ENCODE results near the gene MTX2. TPM values are rescaled to one million over a fixed set of nuclear protein-coding genes. Genes with fewer than 3 reads are reported as not detected.

MTX2 gene
- total and polyA plus RNA-seq, 5 donors from 2014 or later: 7.1 to 23.2 (median 21.8) TPM

- DNase-seq (no peak), ATAC-seq (ENCODE audit: low read depth in 2 of 2) (no peak)
- Histone ChIP-seq H3K27me3 (ENCODE audit: control insufficient read depth, insufficient read depth, low read length) (peaks cover 10% of the 10 kb centered on the region), H3K4me1 (ENCODE audit: control insufficient read depth, insufficient read depth, low read length, poor library complexity, severe bottlenecking) (no peaks in the 10 kb centered on the region), H3K27ac (ENCODE audit: insufficient read depth, low read length, poor library complexity, severe bottlenecking) (no peak overlapping the region), H3K9me3 (ENCODE audit: control insufficient read depth in 2 of 2, low read length in 2 of 2) (no peaks in the 10 kb centered on the region), H3K36me3 (ENCODE audit: control insufficient read depth, insufficient read depth, low read length) (no peaks in the 10 kb centered on the region), H3K4me3 (ENCODE audit: low read depth, low read length) (no peak overlapping the region)
- Mint-ChIP-seq H3K27me3 (peaks cover 15% of the 10 kb centered on the region), H3K4me3 (no peak overlapping the region), H3K9me3 (peaks cover 0 to 10% (median 4%) of the 10 kb centered on the region in 7 donors), H3K27ac (no peak overlapping the region), H3K4me1 (no peaks in the 10 kb centered on the region), H3K36me3 (no peaks in the 10 kb centered on the region)
Measured at GRCh38 chr2:176246331-176246730, 22.9 kb upstream of the MTX2 start.

GRCh38 chr2:176247859-176248258 lies 21.4 kb upstream of the MTX2 start:
- no peaks in the 10 kb centered on the region for H3K36me3 ChIP-seq (ENCODE audit: control insufficient read depth, insufficient read depth, low read length)
- H3K27me3 Mint-ChIP-seq: peaks cover 23% of the 10 kb centered on the region
- H3K9me3 ChIP-seq (ENCODE audit: control insufficient read depth in 2 of 2, low read length in 2 of 2): no peaks in the 10 kb centered on the region
- H3K27ac Mint-ChIP-seq: no peak overlapping the region
- peaks cover 0 to 4% (median 0%) of the 10 kb centered on the region in 4 donors for H3K4me1 Mint-ChIP-seq
- H3K4me3 Mint-ChIP-seq: no peak overlapping the region
- H3K27me3 ChIP-seq (ENCODE audit: control insufficient read depth, insufficient read depth, low read length): peaks cover 13% of the 10 kb centered on the region
- no peak for ATAC-seq (ENCODE audit: low read depth in 2 of 2)
- no peak overlapping the region for H3K4me3 ChIP-seq (ENCODE audit: low read depth, low read length)
- peaks cover 0 to 10% (median 4%) of the 10 kb centered on the region in 7 donors for H3K9me3 Mint-ChIP-seq
- no peaks in the 10 kb centered on the region for H3K4me1 ChIP-seq (ENCODE audit: control insufficient read depth, insufficient read depth, low read length, poor library complexity, severe bottlenecking)
- H3K27ac ChIP-seq (ENCODE audit: insufficient read depth, low read length, poor library complexity, severe bottlenecking): no peak overlapping the region
- DNase-seq: no peak
- H3K36me3 Mint-ChIP-seq: peaks cover under 1% of the 10 kb centered on the region

GRCh38 chr2:176251928-176252327 lies 17.3 kb upstream of the MTX2 start:
- ATAC-seq (ENCODE audit: low read depth in 2 of 2): no peak
- Mint-ChIP-seq H3K27ac (no peak overlapping the region), H3K27me3 (peaks cover 47% of the 10 kb centered on the region), H3K4me1 (peaks cover 0 to 4% (median 0%) of the 10 kb centered on the region in 4 donors), H3K36me3 (peaks cover 5% of the 10 kb centered on the region), H3K9me3 (peaks cover 0 to 10% (median 7%) of the 10 kb centered on the region in 7 donors), H3K4me3 (no peak overlapping the region)
- no peaks in the 10 kb centered on the region for H3K36me3 ChIP-seq (ENCODE audit: control insufficient read depth, insufficient read depth, low read length)
- H3K9me3 ChIP-seq (ENCODE audit: control insufficient read depth in 2 of 2, low read length in 2 of 2): no peaks in the 10 kb centered on the region
- no peak overlapping the region for H3K4me3 ChIP-seq (ENCODE audit: low read depth, low read length)
- peaks cover 7% of the 10 kb centered on the region for H3K27me3 ChIP-seq (ENCODE audit: control insufficient read depth, insufficient read depth, low read length)
- DNase-seq: no peak
- H3K4me1 ChIP-seq (ENCODE audit: control insufficient read depth, insufficient read depth, low read length, poor library complexity, severe bottlenecking): no peaks in the 10 kb centered on the region
- no peak overlapping the region for H3K27ac ChIP-seq (ENCODE audit: insufficient read depth, low read length, poor library complexity, severe bottlenecking)

- Histone ChIP-seq H3K4me3 (ENCODE audit: low read depth, low read length) (no peak overlapping the region), H3K4me1 (ENCODE audit: control insufficient read depth, insufficient read depth, low read length, poor library complexity, severe bottlenecking) (no peaks in the 10 kb centered on the region), H3K9me3 (ENCODE audit: control insufficient read depth in 2 of 2, low read length in 2 of 2) (no peaks in the 10 kb centered on the region), H3K27ac (ENCODE audit: insufficient read depth, low read length, poor library complexity, severe bottlenecking) (no peak overlapping the region), H3K27me3 (ENCODE audit: control insufficient read depth, insufficient read depth, low read length) (peaks cover 10% of the 10 kb centered on the region), H3K36me3 (ENCODE audit: control insufficient read depth, insufficient read depth, low read length) (no peaks in the 10 kb centered on the region)
- DNase-seq (no peak), ATAC-seq (ENCODE audit: low read depth in 2 of 2) (no peak)
- Mint-ChIP-seq H3K9me3 (peaks cover 0 to 1% (median 0%) of the 10 kb centered on the region in 7 donors), H3K36me3 (no peaks in the 10 kb centered on the region), H3K4me1 (no peaks in the 10 kb centered on the region), H3K27me3 (peaks cover 43% of the 10 kb centered on the region), H3K4me3 (no peak overlapping the region), H3K27ac (no peak overlapping the region)
Measured at GRCh38 chr2:176260689-176261088, 8.6 kb upstream of the MTX2 start.

GRCh38 chr2:176261136-176261535 lies 8.1 kb upstream of the MTX2 start:
- no peaks in the 10 kb centered on the region for H3K36me3 Mint-ChIP-seq
- no peaks in the 10 kb centered on the region for H3K4me1 ChIP-seq (ENCODE audit: control insufficient read depth, insufficient read depth, low read length, poor library complexity, severe bottlenecking)
- H3K4me1 Mint-ChIP-seq: no peaks in the 10 kb centered on the region
- H3K9me3 ChIP-seq (ENCODE audit: control insufficient read depth in 2 of 2, low read length in 2 of 2): no peaks in the 10 kb centered on the region
- peaks cover 39% of the 10 kb centered on the region for H3K27me3 Mint-ChIP-seq
- ATAC-seq (ENCODE audit: low read depth in 2 of 2) (no peak), DNase-seq (no peak)
- no peak overlapping the region for H3K27ac Mint-ChIP-seq
- no peak overlapping the region for H3K27ac ChIP-seq (ENCODE audit: insufficient read depth, low read length, poor library complexity, severe bottlenecking)
- no peak overlapping the region for H3K4me3 ChIP-seq (ENCODE audit: low read depth, low read length)
- no peaks in the 10 kb centered on the region for H3K36me3 ChIP-seq (ENCODE audit: control insufficient read depth, insufficient read depth, low read length)
- H3K4me3 Mint-ChIP-seq: no peak overlapping the region
- H3K27me3 ChIP-seq (ENCODE audit: control insufficient read depth, insufficient read depth, low read length): peaks cover 10% of the 10 kb centered on the region
- no peaks in the 10 kb centered on the region for H3K9me3 Mint-ChIP-seq

GRCh38 chr2:176268976-176269318 lies 295 bp upstream of the MTX2 start:
- H3K4me3 ChIP-seq (ENCODE audit: low read depth, low read length): peak overlapping the region; percentile 87
- H3K4me1 ChIP-seq (ENCODE audit: control insufficient read depth, insufficient read depth, low read length, poor library complexity, severe bottlenecking): peaks cover 14% of the 10 kb centered on the region
- H3K27me3 ChIP-seq (ENCODE audit: control insufficient read depth, insufficient read depth, low read length): peaks cover 9% of the 10 kb centered on the region
- peaks cover 13% of the 10 kb centered on the region for H3K27me3 Mint-ChIP-seq
- peak overlapping the region in 1 of 3 donors; percentile 89 for H3K27ac Mint-ChIP-seq
- H3K9me3 ChIP-seq (ENCODE audit: control insufficient read depth in 2 of 2, low read length in 2 of 2): no peaks in the 10 kb centered on the region
- H3K9me3 Mint-ChIP-seq: peaks cover 0 to 4% (median 0%) of the 10 kb centered on the region in 7 donors
- no peaks in the 10 kb centered on the region for H3K36me3 ChIP-seq (ENCODE audit: control insufficient read depth, insufficient read depth, low read length)
- ATAC-seq (ENCODE audit: low read depth in 2 of 2) (peak; percentile 25), DNase-seq (no peak)
- H3K4me1 Mint-ChIP-seq: peaks cover 7 to 40% (median 18%) of the 10 kb centered on the region in 4 donors
- H3K27ac ChIP-seq (ENCODE audit: insufficient read depth, low read length, poor library complexity, severe bottlenecking): peak overlapping the region; percentile 68
- H3K36me3 Mint-ChIP-seq: peaks cover 5% of the 10 kb centered on the region
- peak overlapping the region; percentile 91 to 98 (median 96) for H3K4me3 Mint-ChIP-seq

- Mint-ChIP-seq H3K9me3 (peaks cover 0 to 4% (median 0%) of the 10 kb centered on the region in 7 donors), H3K4me3 (peak overlapping the region; percentile 91 to 98 (median 96)), H3K36me3 (peaks cover 5% of the 10 kb centered on the region), H3K4me1 (peaks cover 17 to 50% (median 28%) of the 10 kb centered on the region in 4 donors), H3K27me3 (peaks cover 4% of the 10 kb centered on the region), H3K27ac (peak overlapping the region; percentile 89 to 94 (median 89))
- peaks cover 14% of the 10 kb centered on the region for H3K4me1 ChIP-seq (ENCODE audit: control insufficient read depth, insufficient read depth, low read length, poor library complexity, severe bottlenecking)
- no peaks in the 10 kb centered on the region for H3K9me3 ChIP-seq (ENCODE audit: control insufficient read depth in 2 of 2, low read length in 2 of 2)
- peaks cover 7% of the 10 kb centered on the region for H3K27me3 ChIP-seq (ENCODE audit: control insufficient read depth, insufficient read depth, low read length)
- no peaks in the 10 kb centered on the region for H3K36me3 ChIP-seq (ENCODE audit: control insufficient read depth, insufficient read depth, low read length)
- H3K27ac ChIP-seq (ENCODE audit: insufficient read depth, low read length, poor library complexity, severe bottlenecking): no peak overlapping the region
- peak overlapping the region; percentile 87 for H3K4me3 ChIP-seq (ENCODE audit: low read depth, low read length)
- ATAC-seq (ENCODE audit: low read depth in 2 of 2) (no peak), DNase-seq (no peak)
Measured at GRCh38 chr2:176270100-176270750, 983 bp downstream of the MTX2 start.

GRCh38 chr2:176272870-176273459 lies 3.7 kb downstream of the MTX2 start:
- no peak overlapping the region for H3K4me3 Mint-ChIP-seq
- no peak for ATAC-seq (ENCODE audit: low read depth in 2 of 2)

More at GRCh38 chr2:176272870-176273459, 3.7 kb downstream of the MTX2 start:
- no peaks in the 10 kb centered on the region for H3K9me3 ChIP-seq (ENCODE audit: control insufficient read depth in 2 of 2, low read length in 2 of 2)
- peaks cover 17 to 53% (median 32%) of the 10 kb centered on the region in 4 donors for H3K4me1 Mint-ChIP-seq
- H3K4me1 ChIP-seq (ENCODE audit: control insufficient read depth, insufficient read depth, low read length, poor library complexity, severe bottlenecking): peaks cover 14% of the 10 kb centered on the region
- H3K27me3 ChIP-seq (ENCODE audit: control insufficient read depth, insufficient read depth, low read length): no peaks in the 10 kb centered on the region
- H3K27me3 Mint-ChIP-seq: no peaks in the 10 kb centered on the region
- no peaks in the 10 kb centered on the region for H3K36me3 ChIP-seq (ENCODE audit: control insufficient read depth, insufficient read depth, low read length)
- no peak for DNase-seq
- H3K27ac Mint-ChIP-seq: no peak overlapping the region
- H3K4me3 ChIP-seq (ENCODE audit: low read depth, low read length): no peak overlapping the region
- no peaks in the 10 kb centered on the region for H3K9me3 Mint-ChIP-seq
- peaks cover 7% of the 10 kb centered on the region for H3K36me3 Mint-ChIP-seq
- no peak overlapping the region for H3K27ac ChIP-seq (ENCODE audit: insufficient read depth, low read length, poor library complexity, severe bottlenecking)

All from CD4-positive, CD25-positive, alpha-beta regulatory T cell (primary cell).